Subcutaneous abdominal adipose tissue (tissue), 5 donors: ENCODE measurements around the gene WASHC3.
"Not testable (repeated sequence)": the region's sequence is repeated elsewhere in the genome, so short reads cannot be mapped to it uniquely, and the experiment has no call there.

Experiments used
- H3K27ac ChIP-seq: one replicate; pipeline ENCODE4 v1.7.0; 2013; ENCODE audit warnings: low read depth, mild to moderate bottlenecking, inconsistent platforms, low read length, moderate library complexity
- H3K27me3 ChIP-seq, 5 donors: one replicate each; pipeline ENCODE4 v1.7.0; 2013; ENCODE audit warnings: low read length in 5 of 5, inconsistent platforms in 1 of 5; ENCODE audit not compliant: control insufficient read depth in 5 of 5, insufficient read depth in 4 of 5
- H3K36me3 ChIP-seq, 5 donors: one replicate each; pipeline ENCODE4 v1.7.0; 2013; ENCODE audit warnings: low read length in 5 of 5; ENCODE audit not compliant: control insufficient read depth in 5 of 5, insufficient read depth in 5 of 5
- H3K4me1 ChIP-seq, 5 donors: one replicate each; pipeline ENCODE4 v1.7.0; 2013; ENCODE audit warnings: low read length in 5 of 5, mild to moderate bottlenecking in 3 of 5, moderate library complexity in 1 of 5; ENCODE audit not compliant: control insufficient read depth in 5 of 5, insufficient read depth in 5 of 5
- H3K4me3 ChIP-seq, 5 donors: one replicate each; pipeline ENCODE4 v1.7.0; 2013; ENCODE audit warnings: low read length in 5 of 5, low read depth in 1 of 5
- H3K9ac ChIP-seq, 5 donors: one replicate each; pipeline ENCODE4 v1.7.0; 2013; ENCODE audit warnings: low read length in 5 of 5, mild to moderate bottlenecking in 4 of 5, moderate library complexity in 3 of 5
- H3K9me3 ChIP-seq, 5 donors: one replicate each; pipeline ENCODE4 v1.7.0; 2013; ENCODE audit warnings: low read length in 5 of 5; ENCODE audit not compliant: control insufficient read depth in 5 of 5
- donor health status: healthy.
- donor health status: healthy.
- donor health status: healthy.
- donor health status: healthy.
- donor health status: healthy.

WASHC3 gene

GRCh38 chr12:102023343-102023930 lies 38.4 kb downstream of the WASHC3 start:
- Histone ChIP-seq H3K27me3 (no peaks in the 10 kb centered on the region), H3K27ac (no peak overlapping the region), H3K9me3 (no peaks in the 10 kb centered on the region), H3K4me3 (no peak overlapping the region), H3K9ac (peak overlapping the region in 1 of 5 donors; percentile 6), H3K4me1 (peaks cover 0 to 7% (median 7%) of the 10 kb centered on the region in 5 donors), H3K36me3 (peaks cover 12 to 23% (median 12%) of the 10 kb centered on the region in 5 donors)

DNA sequence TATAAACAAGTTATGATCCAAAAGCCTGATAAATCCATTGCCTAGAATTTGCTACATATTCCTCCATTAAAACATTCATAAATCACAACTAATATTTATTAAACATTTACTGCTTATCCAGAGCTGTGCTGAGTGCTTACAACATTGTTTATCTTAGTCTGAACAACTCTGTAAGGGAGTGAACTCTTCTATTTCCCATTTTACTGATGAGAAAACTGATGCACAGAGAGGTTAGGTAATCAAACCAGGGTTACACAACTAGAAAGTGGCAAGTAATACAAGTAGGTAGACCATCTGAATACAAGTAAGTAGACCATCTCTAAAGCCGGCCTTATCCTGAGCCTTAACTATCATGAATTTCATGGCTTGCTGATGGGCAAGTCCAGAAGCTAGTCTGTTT lies 39.5 kb downstream of the WASHC3 start:
- Histone ChIP-seq H3K9ac (no peak overlapping the region), H3K27ac (no peak overlapping the region), H3K36me3 (peaks cover 16 to 26% (median 19%) of the 10 kb centered on the region in 5 donors), H3K9me3 (no peaks in the 10 kb centered on the region), H3K4me3 (no peak overlapping the region), H3K27me3 (no peaks in the 10 kb centered on the region), H3K4me1 (peaks cover 0 to 7% (median 7%) of the 10 kb centered on the region in 5 donors)

DNA sequence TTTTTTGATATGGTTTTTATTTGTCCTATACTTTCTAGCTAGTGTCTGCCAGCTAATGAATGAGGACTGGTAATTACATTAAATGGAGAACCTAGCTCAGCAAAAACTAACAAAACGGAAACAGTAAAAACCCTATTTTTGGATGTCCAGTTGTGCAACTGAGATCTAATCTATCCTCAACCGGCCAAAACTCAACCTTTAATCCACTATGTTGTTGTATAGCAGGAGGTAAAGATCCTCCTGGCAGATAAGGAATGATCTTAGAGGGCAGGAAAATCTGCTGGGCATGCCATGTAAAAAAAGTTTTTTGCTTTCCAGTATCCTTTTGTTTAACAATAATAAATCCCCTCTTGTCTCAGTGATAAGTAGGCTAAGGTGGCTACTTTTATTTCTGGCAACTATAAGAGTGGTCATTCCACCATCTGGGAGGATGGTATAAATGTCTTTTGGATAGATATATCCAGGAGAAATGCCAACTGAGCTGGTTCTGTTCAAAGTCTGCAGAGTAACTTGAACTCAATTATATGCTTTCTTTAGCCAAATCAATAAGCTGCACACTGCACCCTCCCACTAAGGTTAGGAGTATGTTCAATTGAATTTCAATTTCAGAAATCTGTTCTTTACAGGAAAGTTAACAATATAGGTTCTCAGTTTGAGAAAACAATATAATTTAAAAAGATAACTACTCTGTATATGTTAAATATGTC lies 40.1 kb downstream of the WASHC3 start:
- Histone ChIP-seq H3K4me1 (peaks cover 0 to 7% (median 7%) of the 10 kb centered on the region in 5 donors), H3K9ac (no peak overlapping the region), H3K36me3 (peaks cover 21 to 31% (median 23%) of the 10 kb centered on the region in 5 donors), H3K27ac (no peak overlapping the region), H3K4me3 (no peak overlapping the region), H3K27me3 (no peaks in the 10 kb centered on the region), H3K9me3 (no peaks in the 10 kb centered on the region)

DNA sequence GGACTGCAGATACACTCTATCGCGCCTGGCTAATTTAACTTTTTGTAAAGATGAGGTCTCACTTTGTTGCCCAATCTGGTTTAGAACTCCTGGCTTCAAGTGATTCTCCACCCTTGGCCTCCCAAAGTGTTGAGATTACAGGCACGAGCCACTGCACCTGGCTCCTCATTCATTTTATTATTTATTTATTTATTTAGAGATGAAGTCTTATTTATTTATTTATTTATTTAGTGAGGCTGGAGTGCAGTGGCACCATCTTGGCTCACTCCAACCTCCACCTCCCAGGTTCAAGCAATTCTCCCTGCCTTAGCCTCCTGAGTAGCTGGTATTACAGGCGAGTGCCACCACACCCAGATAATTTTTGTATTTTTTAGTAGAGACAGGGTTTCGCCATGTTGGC lies 43.2 kb downstream of the WASHC3 start:
- H3K27me3 ChIP-seq, H3K9me3 ChIP-seq, H3K4me1 ChIP-seq, H3K9ac ChIP-seq, H3K27ac ChIP-seq, H3K4me3 ChIP-seq: not testable (repeated sequence)
- peaks cover 9 to 36% (median 19%) of the 10 kb centered on the region in 5 donors for H3K36me3 ChIP-seq

- H3K4me1 ChIP-seq, result no peaks in the 10 kb centered on the region
- H3K4me3 ChIP-seq, result no peak overlapping the region
Measured at GRCh38 chr12:102016472-102016871, 45.3 kb downstream of the WASHC3 start.

DNA sequence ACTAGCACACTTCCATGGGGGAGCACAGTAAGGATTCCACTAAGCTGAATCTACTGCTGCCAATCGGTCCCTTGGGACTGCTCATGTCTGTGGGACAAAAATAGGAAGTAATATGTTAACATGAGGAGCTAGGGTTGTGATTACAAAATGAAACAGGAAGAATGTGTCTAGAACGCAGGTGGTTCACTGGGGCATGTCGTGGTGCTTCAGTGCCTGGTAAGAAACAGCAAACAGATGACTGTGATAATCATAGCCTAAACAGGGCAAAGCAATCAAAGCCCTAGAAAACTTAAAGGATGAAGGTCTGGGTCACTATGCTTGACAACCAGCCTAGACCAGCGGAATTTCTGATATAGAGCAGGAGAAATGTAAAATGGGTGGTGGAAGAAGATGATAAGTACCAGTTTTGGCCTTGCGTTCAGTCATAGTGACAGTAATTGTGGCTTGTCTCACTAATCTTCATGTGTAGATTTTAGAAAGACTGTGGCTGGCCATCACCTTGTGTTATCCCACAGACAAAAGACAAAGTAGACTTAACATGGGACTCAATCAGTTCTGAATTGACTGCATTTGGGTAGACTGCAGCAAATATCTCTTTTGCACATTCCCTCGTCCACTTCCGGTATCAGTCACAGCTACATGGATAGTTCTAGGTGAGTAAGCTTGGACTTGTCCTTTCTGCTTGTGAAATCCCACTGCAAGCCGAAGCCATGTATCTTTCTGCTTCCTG lies 51.4 kb downstream of the WASHC3 start:
- Histone ChIP-seq H3K27me3 (no peaks in the 10 kb centered on the region), H3K36me3 (peaks cover 6 to 20% (median 12%) of the 10 kb centered on the region in 5 donors), H3K4me1 (peaks cover 0 to 4% (median 0%) of the 10 kb centered on the region in 5 donors), H3K9me3 (no peaks in the 10 kb centered on the region), H3K9ac (no peak overlapping the region), H3K27ac (no peak overlapping the region), H3K4me3 (no peak overlapping the region)

More at GRCh38 chr12:102016472-102016871, 45.3 kb downstream of the WASHC3 start:
- no peaks in the 10 kb centered on the region for H3K27me3 ChIP-seq
- peaks cover 12 to 51% (median 25%) of the 10 kb centered on the region in 5 donors for H3K36me3 ChIP-seq
- H3K27ac ChIP-seq, result no peak overlapping the region
- H3K9me3 ChIP-seq, result no peaks in the 10 kb centered on the region
- no peak overlapping the region for H3K9ac ChIP-seq

DNA sequence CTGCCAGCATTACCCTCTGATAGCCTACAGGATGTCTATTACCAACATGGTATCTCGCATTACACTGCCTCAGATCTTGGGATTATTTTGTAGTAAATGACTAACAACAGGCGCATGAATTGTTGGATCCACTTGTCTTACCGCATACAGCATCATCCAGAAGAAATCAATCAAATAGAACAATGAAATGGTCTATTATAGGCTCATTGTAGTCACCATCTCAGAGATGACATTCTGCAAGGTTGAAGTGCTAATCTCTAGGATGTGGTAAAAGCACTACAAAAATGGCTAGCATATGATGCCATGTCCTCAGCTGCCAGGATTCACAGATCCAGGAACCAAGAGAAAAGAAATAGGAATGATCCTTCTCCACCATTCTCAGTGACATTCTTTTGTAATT lies 52.0 kb downstream of the WASHC3 start:
- peaks cover 6 to 18% (median 12%) of the 10 kb centered on the region in 5 donors for H3K36me3 ChIP-seq
- no peak overlapping the region for H3K27ac ChIP-seq
- no peaks in the 10 kb centered on the region for H3K9me3 ChIP-seq
- peaks cover 0 to 4% (median 0%) of the 10 kb centered on the region in 5 donors for H3K4me1 ChIP-seq
- H3K27me3 ChIP-seq, result no peaks in the 10 kb centered on the region
- H3K4me3 ChIP-seq, result no peak overlapping the region
- H3K9ac ChIP-seq, result no peak overlapping the region

DNA sequence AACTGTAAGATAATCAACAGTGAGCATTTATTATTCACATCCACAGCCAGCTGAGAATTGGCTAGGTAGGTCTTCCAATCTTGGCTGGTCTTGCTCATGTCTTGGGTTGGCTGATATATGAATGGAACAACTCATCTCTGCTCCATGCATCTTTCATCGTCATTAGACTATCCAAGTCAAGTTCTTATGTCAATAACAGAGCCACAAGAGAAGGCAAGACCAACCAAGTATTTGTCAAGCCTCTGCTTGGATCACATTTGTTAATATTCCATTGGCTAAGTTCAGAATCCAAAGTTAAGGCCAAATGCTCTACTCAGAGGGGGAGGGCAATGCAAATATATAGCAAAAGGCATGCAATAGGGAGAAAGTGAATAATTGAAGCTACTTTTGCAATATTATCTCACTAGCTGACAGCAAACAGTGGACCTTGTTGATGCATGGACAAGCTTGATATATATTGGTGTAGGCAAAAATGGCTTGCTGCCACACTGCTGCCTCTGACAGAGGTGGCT lies 53.1 kb downstream of the WASHC3 start:
- no peak overlapping the region for H3K4me3 ChIP-seq
- H3K4me1 ChIP-seq, result peaks cover 0 to 4% (median 0%) of the 10 kb centered on the region in 5 donors
- H3K9me3 ChIP-seq, result no peaks in the 10 kb centered on the region
- H3K27me3 ChIP-seq, result no peaks in the 10 kb centered on the region
- no peak overlapping the region for H3K27ac ChIP-seq
- no peak overlapping the region for H3K9ac ChIP-seq
- H3K36me3 ChIP-seq, result peaks cover 6 to 16% (median 12%) of the 10 kb centered on the region in 5 donors

DNA sequence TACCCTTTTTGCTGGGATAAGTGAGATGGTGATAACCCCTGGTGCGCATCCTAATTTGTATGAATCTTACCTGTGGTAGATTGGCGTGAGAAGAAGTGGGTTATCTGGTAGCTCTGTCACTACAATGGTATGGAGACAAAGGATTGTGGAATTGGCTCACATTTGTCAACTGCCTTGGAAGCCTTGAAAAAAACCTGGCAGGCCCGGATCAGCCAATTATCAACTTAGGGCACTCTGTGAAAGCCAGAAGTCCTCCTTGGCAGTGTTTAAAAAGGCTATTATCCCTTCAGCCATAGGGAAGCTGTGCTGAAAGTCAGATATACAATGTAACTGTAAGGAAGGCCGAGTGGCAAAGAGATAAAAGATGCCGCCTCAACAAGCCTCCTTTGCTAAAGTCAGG lies 56.5 kb downstream of the WASHC3 start:
- Histone ChIP-seq H3K9me3 (no peaks in the 10 kb centered on the region), H3K4me1 (peaks cover 0 to 3% (median 0%) of the 10 kb centered on the region in 5 donors), H3K4me3 (no peak overlapping the region), H3K27ac (no peak overlapping the region), H3K36me3 (peaks cover 0 to 2% (median 0%) of the 10 kb centered on the region in 5 donors), H3K27me3 (no peaks in the 10 kb centered on the region), H3K9ac (no peak overlapping the region)

- Histone ChIP-seq H3K4me3 (no peak overlapping the region), H3K9me3 (no peaks in the 10 kb centered on the region), H3K4me1 (no peaks in the 10 kb centered on the region), H3K9ac (no peak overlapping the region), H3K27ac (no peak overlapping the region), H3K36me3 (no peaks in the 10 kb centered on the region), H3K27me3 (no peaks in the 10 kb centered on the region)
Measured at GRCh38 chr12:101997102-101997501, 64.7 kb downstream of the WASHC3 start.
